Hematopoietic multipotent progenitor cell treated with erythropoietin and hydrocortisone succinate and interleukin-3 and kit ligand, for 8 days (in vitro differentiated cells): Measurements from ENCODE around the gene PAFAH1B1.
"Not testable (repeated sequence)": the region's sequence is repeated elsewhere in the genome, so short reads cannot be mapped to it uniquely, and the experiment has no call there.

ENCODE experiments used
- DNase-seq: peaks from one replicate; pipeline ENCODE4 v3.0.0-alpha.2; 2015

The PAFAH1B1 gene

GRCh38 chr17:2592971-2593820 is at the start of gene PAFAH1B1:
PAFAH1B1 (plus strand) TSS chr17:2593654; CDS start chr17:2638289, 44,635 bp downstream.
- DNase-seq = peak; percentile 91

- DNase-seq = no peak
Observed at GRCh38 chr17:2545393-2545792, 48.1 kb upstream of the PAFAH1B1 start.

- DNase-seq = no peak
Observed at GRCh38 chr17:2547176-2547575, 46.3 kb upstream of the PAFAH1B1 start.

GRCh38 chr17:2548026-2548425 is 45.4 kb upstream of the PAFAH1B1 start:
- DNase-seq = not testable (repeated sequence)

DNA sequence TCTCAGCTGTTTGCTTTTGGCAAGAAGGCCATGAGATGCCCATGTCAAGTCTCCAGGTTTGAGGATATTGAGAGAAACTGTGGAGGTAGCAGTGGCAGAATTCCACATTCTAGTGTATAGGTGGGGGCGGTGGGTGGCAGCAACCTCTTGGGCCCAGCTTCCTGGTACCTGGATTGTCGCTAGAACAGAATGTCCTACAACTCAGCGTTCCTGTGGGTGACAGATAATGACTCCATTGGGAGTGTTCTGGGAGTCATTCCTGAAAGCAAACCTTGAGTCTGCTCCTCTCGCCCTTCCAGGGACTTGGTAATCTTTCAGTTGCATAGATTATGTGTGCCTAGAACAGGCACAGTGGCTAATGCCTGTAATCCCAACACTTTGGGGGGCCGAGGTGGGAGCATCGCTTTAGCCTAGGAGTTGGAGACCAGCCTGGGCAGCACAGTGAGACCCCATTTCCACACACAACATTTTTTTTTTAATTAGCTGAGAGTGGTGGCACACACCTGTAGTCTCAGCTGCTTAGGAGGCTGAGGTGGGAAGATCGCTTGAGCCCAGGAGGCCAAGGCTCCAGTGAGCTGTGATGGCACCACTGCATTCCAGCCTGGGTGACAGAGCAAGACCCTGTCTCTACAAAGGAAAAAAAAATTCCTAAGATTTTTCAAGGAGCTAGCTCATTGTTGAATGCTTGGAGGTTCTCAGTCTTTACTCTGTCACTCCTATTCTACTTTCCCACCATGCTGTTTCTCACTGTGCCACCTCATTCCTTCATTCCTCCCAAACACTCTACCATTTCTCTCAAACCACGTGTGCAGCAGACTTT is 43.9 kb upstream of the PAFAH1B1 start:
- DNase-seq = no peak

DNA sequence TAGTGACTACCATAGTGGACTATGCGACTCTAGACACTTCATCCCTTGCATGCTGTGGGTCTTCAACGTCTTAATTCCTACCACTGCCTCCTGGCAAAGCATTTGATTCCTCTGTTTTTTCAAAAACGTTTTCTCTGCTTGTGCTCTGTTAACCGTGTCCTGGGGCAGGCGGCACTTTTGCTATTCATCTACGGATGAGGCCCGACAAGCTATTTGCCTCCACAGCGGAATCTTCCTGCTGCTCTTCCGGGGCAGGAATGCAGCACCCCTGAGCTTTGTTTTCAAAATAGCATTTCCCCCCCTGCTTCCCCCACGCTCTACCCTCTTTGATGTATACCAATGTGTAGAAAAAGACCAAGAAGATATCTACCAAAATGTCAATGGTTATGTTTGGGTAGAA is 42.0 kb upstream of the PAFAH1B1 start:
- no peak for DNase-seq

DNA sequence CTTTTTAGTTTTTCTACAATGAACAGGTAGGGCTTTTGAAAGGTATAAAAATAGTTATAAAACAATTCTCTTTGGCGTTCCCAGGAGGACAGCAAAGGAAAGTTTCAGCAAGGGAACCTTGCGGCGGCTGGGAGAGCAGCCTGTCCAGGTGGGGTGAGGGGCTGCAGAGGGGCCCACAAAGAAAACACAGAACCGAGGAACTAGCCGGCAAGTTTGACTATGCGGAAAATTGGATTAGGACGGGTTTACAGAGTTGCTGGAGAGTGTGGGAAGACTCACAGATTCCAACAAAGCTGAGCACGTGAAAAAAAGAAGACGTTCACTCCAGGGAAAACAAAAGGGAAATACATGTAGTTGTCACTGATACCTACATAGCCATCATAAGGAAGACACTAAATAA is 41.5 kb upstream of the PAFAH1B1 start:
- DNase-seq = no peak

- no peak for DNase-seq
Observed at GRCh38 chr17:2560658-2561057, 32.8 kb upstream of the PAFAH1B1 start.

GRCh38 chr17:2562162-2562858 is 31.1 kb upstream of the PAFAH1B1 start:
- no peak for DNase-seq

DNA sequence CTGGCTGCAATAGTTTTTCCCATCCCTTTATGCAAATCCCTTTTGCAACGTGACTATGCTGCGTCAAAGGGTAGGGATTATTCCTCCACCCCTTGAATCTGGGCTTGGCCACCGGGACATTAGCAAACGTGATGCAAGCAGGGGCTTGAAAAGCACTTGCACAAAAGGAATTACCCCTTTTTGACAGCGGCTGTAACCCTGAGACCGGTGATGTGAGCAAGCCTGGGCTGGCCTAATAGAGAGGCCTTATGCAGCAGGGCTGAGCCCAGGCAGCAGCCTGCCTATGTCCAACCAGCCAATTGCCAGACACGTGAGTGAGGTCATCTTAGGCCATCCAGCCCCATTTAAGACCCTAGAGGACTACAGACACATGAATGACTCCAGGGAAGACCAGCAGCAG is 30.4 kb upstream of the PAFAH1B1 start:
- DNase-seq = no peak

DNA sequence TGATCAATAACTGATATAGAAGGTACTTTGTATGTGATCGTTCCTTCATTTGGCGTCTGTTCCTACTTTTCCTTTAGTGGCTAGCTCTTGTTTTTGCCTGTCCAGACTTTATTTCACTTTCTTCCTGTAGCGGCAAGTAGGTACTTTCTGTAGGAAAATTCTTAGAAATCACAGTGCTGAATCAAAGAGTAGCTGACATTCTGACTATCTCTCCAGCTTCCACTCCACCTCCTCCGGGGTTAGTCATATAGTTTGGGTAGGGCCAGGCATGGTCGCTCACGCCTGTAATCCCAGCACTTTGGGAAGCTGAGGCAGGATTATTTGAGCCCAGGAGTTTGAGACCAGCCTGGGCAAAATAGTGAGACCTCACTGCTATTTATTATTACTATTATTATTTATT is 29.9 kb upstream of the PAFAH1B1 start:
- no peak for DNase-seq

DNA sequence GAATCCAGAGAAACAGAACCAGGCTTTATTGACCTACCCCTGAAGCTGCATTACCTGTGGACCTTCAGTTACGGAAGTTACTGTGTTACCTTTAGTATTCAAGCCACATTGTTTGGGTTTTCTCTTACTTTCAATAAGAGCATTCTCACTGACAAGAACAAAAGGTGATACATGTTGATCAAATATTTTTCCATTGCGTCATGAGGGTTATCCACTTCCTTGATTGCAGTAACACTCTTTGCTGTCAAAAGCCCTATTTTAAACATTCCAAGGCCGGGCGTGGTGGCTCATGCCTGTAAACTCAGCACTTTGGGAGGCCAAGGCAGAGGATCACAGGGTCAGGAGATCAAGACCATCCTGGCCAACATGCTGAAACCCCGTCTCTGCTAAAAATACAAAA is 28.6 kb upstream of the PAFAH1B1 start:
- no peak for DNase-seq

- no peak for DNase-seq
Observed at GRCh38 chr17:2566056-2566455, 27.4 kb upstream of the PAFAH1B1 start.

- DNase-seq = no peak
Observed at GRCh38 chr17:2571523-2572303, 21.7 kb upstream of the PAFAH1B1 start.

DNA sequence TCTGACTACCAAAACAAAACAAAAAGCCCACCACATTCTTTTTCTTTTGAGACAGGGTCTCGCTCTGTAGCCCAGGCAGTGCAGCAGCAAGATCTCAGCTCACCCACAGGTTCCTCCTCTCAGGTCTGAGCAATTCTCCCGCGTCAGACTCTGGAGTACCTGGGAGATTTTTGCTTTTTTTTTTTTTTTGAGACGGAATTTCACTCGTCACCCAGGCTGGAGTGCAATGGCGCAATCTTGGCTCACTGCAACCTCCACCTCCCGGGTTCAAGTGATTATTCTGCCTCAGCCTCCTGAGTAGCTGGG is 21.2 kb upstream of the PAFAH1B1 start:
- DNase-seq = not testable (repeated sequence)

DNA sequence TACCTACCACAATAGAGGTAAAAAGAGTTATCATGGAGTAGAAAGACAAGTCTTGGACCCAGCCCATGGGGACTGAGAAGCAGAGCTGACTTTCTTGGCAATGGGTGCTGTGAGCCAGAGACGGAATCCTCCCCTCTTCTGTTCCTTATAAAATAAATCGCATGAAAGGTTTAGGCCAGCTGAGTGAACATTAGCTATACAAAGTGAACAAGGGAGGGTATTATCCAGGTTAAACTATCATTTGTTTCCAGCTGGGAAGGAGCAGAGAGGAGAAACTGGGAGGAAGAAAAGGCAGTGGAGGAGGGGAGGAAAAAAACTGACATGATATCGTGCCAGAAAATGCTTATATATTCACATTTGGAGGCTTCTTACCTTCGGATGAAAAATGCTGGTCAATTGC is 13.3 kb upstream of the PAFAH1B1 start:
- DNase-seq = no peak

GRCh38 chr17:2580661-2581060 is 12.8 kb upstream of the PAFAH1B1 start:
- DNase-seq = no peak

DNA sequence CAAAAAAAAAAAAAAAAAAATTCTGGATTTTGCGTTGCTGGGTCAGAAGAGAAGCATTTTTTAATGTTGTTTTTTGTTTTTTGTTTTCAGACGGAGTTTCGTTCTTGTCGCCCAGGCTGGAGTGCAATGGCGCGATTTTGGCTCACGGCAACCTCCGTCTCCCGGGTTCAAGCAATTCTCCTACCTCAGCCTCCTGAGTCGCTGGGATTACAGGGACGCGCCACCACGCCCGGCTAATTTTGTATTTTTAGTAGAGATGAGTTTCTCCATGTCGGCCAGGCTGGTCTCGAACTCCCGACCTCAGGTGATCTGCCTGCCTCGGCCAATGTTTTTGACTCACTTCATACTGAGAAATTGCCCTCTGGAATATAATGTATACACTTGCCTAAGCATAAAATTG is 11.0 kb upstream of the PAFAH1B1 start:
- DNase-seq = no peak

GRCh38 chr17:2591040-2591640 is 2.3 kb upstream of the PAFAH1B1 start:
- no peak for DNase-seq

DNA sequence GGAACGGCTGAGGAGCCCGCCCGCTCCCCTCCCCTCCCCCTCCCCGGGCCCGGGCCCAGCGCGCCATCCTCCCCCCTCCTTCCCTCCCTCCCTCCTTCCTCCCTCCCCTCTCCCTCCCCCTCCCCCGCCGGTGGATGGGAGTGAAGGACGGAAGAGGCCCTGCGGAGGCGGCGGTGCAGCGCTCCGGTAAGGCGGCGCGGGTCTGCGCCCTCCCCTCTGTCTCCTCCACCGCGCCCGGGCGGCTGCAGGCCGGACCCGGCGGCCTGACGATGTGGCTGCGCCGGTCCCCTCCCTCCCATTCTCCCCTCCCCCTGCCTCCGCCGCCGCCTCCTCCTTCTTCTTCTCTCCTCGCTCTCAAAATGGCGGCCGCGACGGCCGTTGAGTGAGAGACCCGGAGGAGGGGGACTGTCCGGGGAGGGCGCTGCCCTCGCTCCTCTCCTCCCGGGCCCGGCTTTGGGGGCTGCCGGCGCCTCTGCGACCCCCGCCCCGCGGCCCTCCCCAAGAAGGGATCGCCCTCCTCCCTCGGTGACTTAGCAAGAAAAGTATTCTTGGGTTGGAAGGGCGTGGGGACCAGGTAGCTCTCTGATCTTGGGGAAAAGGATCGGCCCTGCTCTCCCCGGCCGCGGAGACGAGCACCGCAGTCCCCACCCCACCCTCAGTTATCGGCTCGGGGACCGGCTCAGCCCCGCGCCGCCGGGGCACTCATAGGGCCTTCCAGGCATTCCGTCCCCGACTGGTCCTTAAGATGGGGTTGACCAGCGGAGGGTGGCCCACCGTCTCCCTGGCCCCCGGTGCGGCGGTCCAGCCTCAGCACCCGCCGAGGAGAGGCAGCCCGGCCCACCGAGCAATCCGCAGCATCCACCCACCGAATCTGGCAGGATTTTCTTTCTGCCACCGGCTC is 617 bp downstream of the PAFAH1B1 start:
- DNase-seq = peak; percentile 81
